Measurements from ENCODE around the gene RPL14. TPM values are rescaled to one million over a fixed set of nuclear protein-coding genes. Genes with fewer than 3 reads are reported as not detected.

Gene RPL14
- total RNA-seq, 2 donors from 2014 or later, result 182 to 247 TPM

- H3K36me3 ChIP-seq, result no peaks in the 10 kb centered on the region
- no peak for TF ChIP-seq CTCF (IDR thresholded peaks at IDR 0.05)
- H3K4me3 ChIP-seq, result no peak overlapping the region
- no peaks in the 10 kb centered on the region for H3K27me3 ChIP-seq
- H3K9me3 ChIP-seq, result no peaks in the 10 kb centered on the region
- H3K4me1 ChIP-seq, result no peaks in the 10 kb centered on the region
- no peak for DNase-seq (ENCODE audit: low spot score)
- no peak overlapping the region for H3K27ac ChIP-seq
These were observed 40.1 kb downstream of the RPL14 start for GRCh38 chr3:40497288-40497687.

- no peak overlapping the region for H3K4me3 ChIP-seq
- no peaks in the 10 kb centered on the region for H3K27me3 ChIP-seq
- H3K9me3 ChIP-seq, result no peaks in the 10 kb centered on the region
- no peaks in the 10 kb centered on the region for H3K36me3 ChIP-seq
- no peak for DNase-seq (ENCODE audit: low spot score)
- H3K4me1 ChIP-seq, result peaks cover 0 to 8% of the 10 kb centered on the region in 2 donors
- no peak overlapping the region for H3K27ac ChIP-seq
- no peak for TF ChIP-seq CTCF (IDR thresholded peaks at IDR 0.05)
These were observed 42.8 kb downstream of the RPL14 start for GRCh38 chr3:40499952-40500351.

- no peak overlapping the region for H3K4me3 ChIP-seq
- no peak for TF ChIP-seq CTCF (IDR thresholded peaks at IDR 0.05)
- H3K4me1 ChIP-seq, result peaks cover 0 to 22% of the 10 kb centered on the region in 2 donors
- no peaks in the 10 kb centered on the region for H3K9me3 ChIP-seq
- no peaks in the 10 kb centered on the region for H3K27me3 ChIP-seq
- no peak overlapping the region for H3K27ac ChIP-seq
- DNase-seq (ENCODE audit: low spot score), result no peak
- no peaks in the 10 kb centered on the region for H3K36me3 ChIP-seq
These were observed 44.9 kb downstream of the RPL14 start for GRCh38 chr3:40502034-40502433.

GRCh38 chr3:40504636-40505430 is 47.7 kb downstream of the RPL14 start:
- DNase-seq (ENCODE audit: low spot score), result peak; percentile 63
- H3K27ac ChIP-seq, result peak overlapping the region; percentile 85 to 88
- no peaks in the 10 kb centered on the region for H3K9me3 ChIP-seq
- peaks cover 0 to 22% of the 10 kb centered on the region in 2 donors for H3K4me1 ChIP-seq
- no peak for TF ChIP-seq CTCF (IDR thresholded peaks at IDR 0.05)
- H3K27me3 ChIP-seq, result no peaks in the 10 kb centered on the region
- H3K36me3 ChIP-seq, result peaks cover 3% of the 10 kb centered on the region
- H3K4me3 ChIP-seq, result peak overlapping the region in 1 of 2 donors; percentile 73

- no peaks in the 10 kb centered on the region for H3K27me3 ChIP-seq
- peak; percentile 78 for DNase-seq (ENCODE audit: low spot score)
- H3K36me3 ChIP-seq, result peaks cover 13% of the 10 kb centered on the region
- H3K9me3 ChIP-seq, result no peaks in the 10 kb centered on the region
- H3K27ac ChIP-seq, result peak within 1 kb of the TSS; percentile 85 to 88
- H3K4me1 ChIP-seq, result peaks cover 0 to 22% of the 10 kb centered on the region in 2 donors
- H3K4me3 ChIP-seq, result peak within 1 kb of the TSS; percentile 67 to 73
- peak in 1 of 2 donors; percentile 62 for TF ChIP-seq CTCF (IDR thresholded peaks at IDR 0.05)
These were observed 48.7 kb downstream of the RPL14 start, which contains the start of gene ZNF620 for GRCh38 chr3:40505599-40506462. Gene ZNF620 (plus strand): TSS chr3:40506039. CDS start chr3:40506353, 314 bp downstream.

Data from right atrium auricular region (tissue), 2 donors.